ENCODE measurements around the gene ABCA12. TPM values are rescaled to one million over a fixed set of nuclear protein-coding genes. Genes with fewer than 3 reads are reported as not detected.
"Not testable (repeated sequence)": the region's sequence is repeated elsewhere in the genome, so short reads cannot be mapped to it uniquely, and the experiment has no call there.

ABCA12 gene, protein sequence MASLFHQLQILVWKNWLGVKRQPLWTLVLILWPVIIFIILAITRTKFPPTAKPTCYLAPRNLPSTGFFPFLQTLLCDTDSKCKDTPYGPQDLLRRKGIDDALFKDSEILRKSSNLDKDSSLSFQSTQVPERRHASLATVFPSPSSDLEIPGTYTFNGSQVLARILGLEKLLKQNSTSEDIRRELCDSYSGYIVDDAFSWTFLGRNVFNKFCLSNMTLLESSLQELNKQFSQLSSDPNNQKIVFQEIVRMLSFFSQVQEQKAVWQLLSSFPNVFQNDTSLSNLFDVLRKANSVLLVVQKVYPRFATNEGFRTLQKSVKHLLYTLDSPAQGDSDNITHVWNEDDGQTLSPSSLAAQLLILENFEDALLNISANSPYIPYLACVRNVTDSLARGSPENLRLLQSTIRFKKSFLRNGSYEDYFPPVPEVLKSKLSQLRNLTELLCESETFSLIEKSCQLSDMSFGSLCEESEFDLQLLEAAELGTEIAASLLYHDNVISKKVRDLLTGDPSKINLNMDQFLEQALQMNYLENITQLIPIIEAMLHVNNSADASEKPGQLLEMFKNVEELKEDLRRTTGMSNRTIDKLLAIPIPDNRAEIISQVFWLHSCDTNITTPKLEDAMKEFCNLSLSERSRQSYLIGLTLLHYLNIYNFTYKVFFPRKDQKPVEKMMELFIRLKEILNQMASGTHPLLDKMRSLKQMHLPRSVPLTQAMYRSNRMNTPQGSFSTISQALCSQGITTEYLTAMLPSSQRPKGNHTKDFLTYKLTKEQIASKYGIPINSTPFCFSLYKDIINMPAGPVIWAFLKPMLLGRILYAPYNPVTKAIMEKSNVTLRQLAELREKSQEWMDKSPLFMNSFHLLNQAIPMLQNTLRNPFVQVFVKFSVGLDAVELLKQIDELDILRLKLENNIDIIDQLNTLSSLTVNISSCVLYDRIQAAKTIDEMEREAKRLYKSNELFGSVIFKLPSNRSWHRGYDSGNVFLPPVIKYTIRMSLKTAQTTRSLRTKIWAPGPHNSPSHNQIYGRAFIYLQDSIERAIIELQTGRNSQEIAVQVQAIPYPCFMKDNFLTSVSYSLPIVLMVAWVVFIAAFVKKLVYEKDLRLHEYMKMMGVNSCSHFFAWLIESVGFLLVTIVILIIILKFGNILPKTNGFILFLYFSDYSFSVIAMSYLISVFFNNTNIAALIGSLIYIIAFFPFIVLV (N-terminal part only)
- not detected for total RNA-seq

- DNase-seq (ENCODE audit: low read depth in 2 of 3, low spot score in 2 of 3) = no peak
These were observed at the start of gene ABCA12 for GRCh38 chr2:215138479-215138878. Gene ABCA12 (minus strand): TSS chr2:215138626. CDS start chr2:215138208, 418 bp downstream.

- DNase-seq (ENCODE audit: low read depth in 2 of 3, low spot score in 2 of 3) = no peak
These were observed 49.7 kb upstream of the ABCA12 start for GRCh38 chr2:215188078-215188477.

GRCh38 chr2:215186021-215186420 lies 47.6 kb upstream of the ABCA12 start:
- DNase-seq (ENCODE audit: low read depth in 2 of 3, low spot score in 2 of 3) = no peak

DNA sequence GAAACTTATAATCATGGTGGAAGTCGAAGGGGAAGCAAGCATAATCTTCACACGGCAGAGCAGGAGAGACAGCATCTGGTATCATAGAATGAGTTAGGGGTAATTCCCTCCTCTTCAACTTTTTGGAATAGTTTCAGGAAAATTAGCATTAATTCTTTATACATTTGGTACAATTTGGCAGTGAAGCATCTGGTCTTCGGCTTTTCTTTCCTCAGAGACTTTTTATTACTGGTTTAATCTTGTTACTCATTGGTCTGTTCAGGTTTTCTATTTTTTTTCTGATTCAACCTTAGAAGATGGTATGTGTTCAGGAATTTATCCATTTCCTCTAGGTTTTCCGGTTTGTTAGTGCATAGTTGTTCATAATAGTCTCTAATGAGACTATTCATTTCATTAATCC lies 39.7 kb upstream of the ABCA12 start:
- no peak for DNase-seq (ENCODE audit: low read depth in 2 of 3, low spot score in 2 of 3)

DNA sequence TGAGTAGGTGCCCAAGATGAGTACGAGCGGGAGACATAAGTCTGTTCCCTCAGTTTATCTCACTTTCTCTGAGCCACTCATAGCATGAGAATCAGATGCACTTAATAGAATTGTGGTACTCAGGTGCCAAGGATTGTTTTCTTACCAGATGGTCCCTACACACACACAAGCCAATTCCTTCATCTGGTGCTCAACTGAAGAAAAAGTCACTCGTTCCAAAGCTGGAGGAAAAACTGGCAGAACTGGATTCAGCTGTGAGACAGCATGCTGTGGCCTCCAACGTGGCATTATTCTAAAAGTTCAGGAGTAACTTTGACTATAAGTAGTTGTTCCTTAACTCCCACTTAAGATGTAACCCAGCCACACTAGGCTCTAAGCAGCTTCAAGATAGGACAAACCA lies 33.4 kb upstream of the ABCA12 start:
- no peak for DNase-seq (ENCODE audit: low read depth in 2 of 3, low spot score in 2 of 3)

DNA sequence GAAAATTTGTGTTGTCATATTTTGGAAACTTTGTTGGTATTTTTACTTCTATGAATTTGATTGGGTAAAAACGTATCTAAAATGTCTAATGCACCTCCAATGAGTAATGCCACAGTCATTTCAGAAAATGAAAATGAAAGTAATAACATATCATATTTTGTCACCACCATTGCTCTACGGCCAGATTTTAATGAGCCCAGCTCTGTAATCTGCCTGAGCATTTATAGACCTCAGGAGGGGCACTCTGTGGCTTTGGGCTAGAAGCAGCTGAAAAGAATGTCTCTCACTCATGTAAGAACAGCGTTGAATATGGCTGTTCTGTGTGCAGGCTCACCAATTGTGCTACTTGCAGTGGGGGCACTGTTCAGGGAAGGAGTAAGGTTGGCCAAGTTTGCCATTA lies 32.7 kb upstream of the ABCA12 start:
- DNase-seq (ENCODE audit: low read depth in 2 of 3, low spot score in 2 of 3) = peak in 2 of 3 donors; percentile 5 to 44

DNA sequence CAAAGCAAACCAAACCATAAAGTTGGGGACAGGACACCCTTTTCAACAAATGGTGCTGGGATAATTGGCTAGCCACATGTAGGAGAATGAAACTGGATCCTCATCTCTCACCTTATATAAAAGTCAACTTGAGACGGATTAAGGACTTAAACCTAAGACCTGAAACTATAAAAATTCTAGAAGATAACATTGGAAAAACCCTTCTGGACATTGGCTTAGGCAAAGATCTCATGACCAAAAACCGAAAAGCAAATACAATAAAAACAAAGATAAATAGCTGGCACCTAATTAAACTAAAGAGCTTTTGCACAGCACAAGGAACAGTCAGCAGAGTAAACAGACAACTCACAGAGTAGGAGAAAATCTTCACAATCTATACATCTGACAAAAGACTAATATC lies 28.1 kb upstream of the ABCA12 start:
- not testable (repeated sequence) for DNase-seq (ENCODE audit: low read depth in 2 of 3, low spot score in 2 of 3)

DNA sequence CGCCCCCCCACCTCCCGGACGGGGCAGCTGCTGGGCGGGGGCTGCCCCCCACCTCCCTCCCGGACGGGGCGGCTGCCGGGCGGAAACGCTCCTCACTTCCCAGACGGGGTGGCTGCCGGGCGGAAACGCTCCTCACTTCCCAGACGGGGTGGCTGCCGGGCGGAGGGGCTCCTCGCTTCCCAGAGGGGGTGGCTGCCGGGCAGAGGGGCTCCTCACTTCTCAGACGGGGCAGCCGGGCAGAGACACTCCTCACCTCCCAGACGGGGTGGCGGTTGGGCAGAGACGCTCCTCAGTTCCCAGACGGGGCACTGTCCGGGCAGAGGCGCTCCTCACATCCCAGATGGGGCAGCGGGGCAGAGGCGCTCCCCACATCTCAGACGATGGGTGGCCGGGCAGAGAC lies 24.9 kb upstream of the ABCA12 start:
- DNase-seq (ENCODE audit: low read depth in 2 of 3, low spot score in 2 of 3) = not testable (repeated sequence)

GRCh38 chr2:215161301-215161829 lies 22.9 kb upstream of the ABCA12 start:
- DNase-seq (ENCODE audit: low read depth in 2 of 3, low spot score in 2 of 3) = no peak

DNA sequence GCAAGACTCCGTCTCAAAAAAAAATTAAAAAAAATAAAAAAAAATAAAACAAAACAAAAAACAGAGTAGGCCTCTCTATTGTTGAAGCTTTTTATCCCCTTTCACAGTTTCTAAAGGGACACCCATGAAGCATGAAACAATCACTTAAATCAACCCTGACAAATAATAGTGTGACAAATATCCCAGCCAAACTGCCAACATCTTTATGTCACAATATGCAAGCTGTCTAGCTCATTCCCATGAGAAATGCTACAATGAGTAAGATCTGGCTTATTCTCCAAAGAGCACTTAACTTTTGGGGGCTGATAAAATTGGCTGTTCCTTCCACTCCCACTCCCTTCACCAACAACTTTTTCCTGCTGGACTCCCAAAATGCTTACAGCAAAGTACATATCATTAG lies 21.7 kb upstream of the ABCA12 start:
- DNase-seq (ENCODE audit: low read depth in 2 of 3, low spot score in 2 of 3) = no peak

DNA sequence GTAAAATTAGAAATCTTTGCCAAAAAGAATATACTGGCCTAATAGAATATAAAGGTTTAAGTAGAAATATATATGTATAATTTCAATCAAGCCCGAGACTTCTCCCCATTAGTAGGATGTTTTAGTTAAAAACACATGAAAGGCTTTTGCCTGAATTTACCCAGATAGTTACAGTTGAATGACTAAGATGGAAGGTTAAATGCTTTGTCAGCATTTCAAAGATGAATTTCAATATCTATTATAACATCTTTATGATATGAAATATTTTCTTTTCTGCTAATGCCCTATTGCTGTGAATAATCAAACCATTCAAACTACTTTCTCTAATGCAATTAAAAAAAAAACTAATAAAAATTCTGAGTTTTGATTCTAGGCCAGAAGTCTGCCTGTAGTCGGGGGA lies 18.0 kb upstream of the ABCA12 start:
- DNase-seq (ENCODE audit: low read depth in 2 of 3, low spot score in 2 of 3) = no peak

GRCh38 chr2:215149894-215150293 lies 11.5 kb upstream of the ABCA12 start:
- DNase-seq (ENCODE audit: low read depth in 2 of 3, low spot score in 2 of 3) = no peak

DNA sequence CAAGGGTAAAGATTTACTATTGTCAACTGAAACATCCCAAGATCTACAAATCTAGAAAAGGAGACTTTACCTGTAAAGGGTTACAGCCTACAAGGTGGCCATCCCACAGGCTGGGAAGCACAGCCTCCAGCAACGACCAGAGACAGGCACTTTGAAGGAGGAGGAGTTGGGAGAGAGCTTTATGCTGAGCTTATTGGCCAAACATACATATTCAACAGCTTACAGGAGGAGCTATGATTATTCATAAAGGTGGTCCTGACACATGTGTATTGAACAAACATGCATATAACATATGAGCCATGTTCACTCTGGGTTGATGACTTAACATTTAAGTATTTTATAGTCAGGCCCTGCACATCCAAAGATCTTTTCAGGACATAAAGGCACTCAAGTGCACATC lies 11.1 kb upstream of the ABCA12 start:
- no peak for DNase-seq (ENCODE audit: low read depth in 2 of 3, low spot score in 2 of 3)

- DNase-seq (ENCODE audit: low read depth in 2 of 3, low spot score in 2 of 3) = no peak
These were observed 10.6 kb upstream of the ABCA12 start for GRCh38 chr2:215149060-215149459.

DNA sequence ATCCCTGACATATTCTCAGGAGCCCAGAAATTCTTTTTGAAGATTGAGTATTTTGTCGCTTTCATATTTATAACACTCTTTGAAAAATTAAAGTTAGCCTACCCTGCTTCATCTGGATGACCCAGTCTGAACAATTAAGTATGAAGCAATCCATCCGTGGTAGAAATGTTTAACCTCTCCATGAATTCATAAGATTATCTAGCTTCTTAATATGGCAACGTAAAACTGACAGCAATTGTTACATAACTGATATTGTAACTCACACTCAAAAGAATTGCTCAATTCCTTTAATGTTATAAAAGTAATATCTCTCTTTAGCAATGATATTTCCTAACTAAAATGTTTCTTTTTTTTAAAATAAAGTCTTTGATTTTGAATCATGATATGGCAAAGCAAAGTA lies 7.2 kb upstream of the ABCA12 start:
- no peak for DNase-seq (ENCODE audit: low read depth in 2 of 3, low spot score in 2 of 3)

DNA sequence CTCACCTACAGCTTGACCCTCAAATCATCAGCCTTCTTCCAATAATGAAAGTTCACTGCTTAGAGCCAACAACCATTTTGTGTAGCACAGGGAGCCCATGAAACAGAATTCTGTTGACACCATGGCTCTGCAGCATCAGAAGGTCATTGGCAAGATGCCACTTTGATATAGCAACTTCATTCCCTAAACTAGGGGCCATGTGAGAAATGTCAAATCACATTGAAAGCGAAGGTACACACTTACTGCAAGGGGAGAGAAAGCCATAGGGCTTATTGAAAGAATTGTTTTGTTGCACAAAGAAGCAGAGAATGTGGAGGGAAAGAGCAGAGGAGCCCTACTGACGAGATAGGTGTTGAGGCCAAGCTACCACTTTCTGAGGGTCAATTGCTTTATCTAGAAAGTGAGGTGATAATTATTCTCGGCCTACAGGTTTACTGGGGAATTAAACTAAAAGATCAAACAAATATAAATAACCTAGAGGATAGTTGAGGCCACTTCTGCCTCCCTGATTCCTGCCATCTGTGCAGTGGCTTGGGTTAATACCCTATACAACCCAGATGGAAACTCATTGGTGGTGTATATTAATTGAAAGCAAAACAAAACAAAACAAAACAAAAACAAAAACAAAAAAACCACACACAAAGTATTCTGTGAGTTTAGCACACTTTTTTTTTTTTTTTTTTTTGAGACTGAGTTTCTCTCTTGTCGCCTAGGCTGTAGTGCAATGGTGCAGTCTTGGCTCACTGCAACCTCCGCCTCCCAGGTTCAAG lies 5.9 kb upstream of the ABCA12 start:
- no peak for DNase-seq (ENCODE audit: low read depth in 2 of 3, low spot score in 2 of 3)

- no peak for DNase-seq (ENCODE audit: low read depth in 2 of 3, low spot score in 2 of 3)
These were observed 5.0 kb upstream of the ABCA12 start for GRCh38 chr2:215143458-215143857.

DNA sequence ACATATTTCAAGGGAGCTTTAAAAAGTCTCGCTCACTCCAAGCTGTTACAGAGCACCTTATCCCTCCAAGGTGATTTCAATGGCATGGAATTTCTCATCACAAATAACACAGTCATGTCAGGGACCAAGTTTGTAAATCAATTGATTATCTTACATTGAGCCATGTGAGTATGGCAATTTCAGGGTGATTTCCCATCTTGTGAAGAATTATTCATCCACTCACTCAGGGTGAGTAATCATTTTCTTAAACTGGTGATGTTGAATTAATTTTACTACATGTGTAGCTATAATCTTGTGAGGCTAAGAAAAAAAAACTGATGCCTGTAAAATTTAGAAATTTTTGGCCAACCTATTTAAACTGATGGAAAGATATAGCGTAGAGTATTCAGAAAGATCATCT lies 3.3 kb upstream of the ABCA12 start:
- DNase-seq (ENCODE audit: low read depth in 2 of 3, low spot score in 2 of 3) = no peak

- no peak for DNase-seq (ENCODE audit: low read depth in 2 of 3, low spot score in 2 of 3)
These were observed 1.8 kb upstream of the ABCA12 start for GRCh38 chr2:215140166-215140707.

Measured in hematopoietic multipotent progenitor cell (in vitro differentiated cells).